ENCODE measurements around the gene BACH2. TPM values are rescaled to one million over a fixed set of nuclear protein-coding genes. Genes with fewer than 3 reads are reported as not detected.

The BACH2 gene
- polyA plus RNA-seq, 1 donor (not counting 4 experiments of a cell fraction or from before 2014, with no cell fraction given), result 0.50 TPM

GRCh38 chr6:90294989-90295853 lies 1.4 kb downstream of the BACH2 start:
- peaks cover 2% of the 10 kb centered on the region for H3K4me1 ChIP-seq (ENCODE audit: control insufficient read depth, extremely low read depth, insufficient read depth, low read length)
- H3K27me3 ChIP-seq (ENCODE audit: control insufficient read depth, extremely low read depth, insufficient read depth, low read length), result no peaks in the 10 kb centered on the region
- H3K4me3 ChIP-seq (ENCODE audit: control insufficient read depth in 2 of 3, extremely low read depth in 1 of 3, insufficient read depth in 2 of 3, low read depth in 1 of 3, low read length in 3 of 3), result peak overlapping the region; percentile 66 to 82 (median 75)
- no peaks in the 10 kb centered on the region for H3K9me3 ChIP-seq (ENCODE audit: control insufficient read depth, low read depth, low read length)
- peak overlapping the region; percentile 91 for H2AFZ ChIP-seq (ENCODE audit: control insufficient read depth, low read length)
- H3K27ac ChIP-seq (ENCODE audit: control insufficient read depth, insufficient read depth, low read length), result peak overlapping the region; percentile 6
- H4K20me1 ChIP-seq (ENCODE audit: control insufficient read depth, extremely low read depth, insufficient read depth, low read length), result no peaks in the 10 kb centered on the region
- dilution Hi-C loops (cut with MboI; ENCODE audit: extremely low pct_ligation_motif_present, low sequenced_read_pairs), result no loop called here
- DNase-seq (ENCODE audit: low read depth, low spot score), result no peak
- no peaks in the 10 kb centered on the region for H3K9me1 ChIP-seq (ENCODE audit: control insufficient read depth, extremely low read depth, insufficient read depth, low read length)
- no peaks in the 10 kb centered on the region for H3K79me2 ChIP-seq (ENCODE audit: control insufficient read depth, insufficient read depth, low read length)
- no peaks in the 10 kb centered on the region for H3K36me3 ChIP-seq (ENCODE audit: control insufficient read depth in 2 of 2, extremely low read depth in 1 of 2, insufficient read depth in 2 of 2, low read length in 2 of 2)
- no peak for FAIRE-seq
- H3K4me2 ChIP-seq (ENCODE audit: control insufficient read depth, extremely low read depth, insufficient read depth, low read depth, low read length), result peak overlapping the region; percentile 88
- peak overlapping the region; percentile 72 for H3K9ac ChIP-seq (ENCODE audit: control insufficient read depth, extremely low read depth, insufficient read depth, low read length)
- TF ChIP-seq CTCF (optimal IDR thresholded peaks at IDR 0.05 in 1 of 3, IDR thresholded peaks at IDR 0.05 in 1 of 3, conservative IDR thresholded peaks at IDR 0.05 in 1 of 3; ENCODE audit: extremely low read depth in 1 of 3, insufficient read depth in 2 of 3, low read length in 3 of 3) (peak; percentile 19 to 42 (median 28)), EZH2 (IDR thresholded peaks at IDR 0.05; ENCODE audit: low read length) (no peak)

GRCh38 chr6:90294614-90294988 lies 2.0 kb downstream of the BACH2 start:
- Histone ChIP-seq H3K4me3 (ENCODE audit: control insufficient read depth in 2 of 3, extremely low read depth in 1 of 3, insufficient read depth in 2 of 3, low read depth in 1 of 3, low read length in 3 of 3) (peak overlapping the region; percentile 66 to 82 (median 75)), H3K79me2 (ENCODE audit: control insufficient read depth, insufficient read depth, low read length) (no peaks in the 10 kb centered on the region), H3K27ac (ENCODE audit: control insufficient read depth, insufficient read depth, low read length) (no peak overlapping the region), H3K4me1 (ENCODE audit: control insufficient read depth, extremely low read depth, insufficient read depth, low read length) (peaks cover 2% of the 10 kb centered on the region), H3K9me1 (ENCODE audit: control insufficient read depth, extremely low read depth, insufficient read depth, low read length) (no peaks in the 10 kb centered on the region), H4K20me1 (ENCODE audit: control insufficient read depth, extremely low read depth, insufficient read depth, low read length) (no peaks in the 10 kb centered on the region), H3K9me3 (ENCODE audit: control insufficient read depth, low read depth, low read length) (no peaks in the 10 kb centered on the region), H3K9ac (ENCODE audit: control insufficient read depth, extremely low read depth, insufficient read depth, low read length) (peak overlapping the region; percentile 72), H2AFZ (ENCODE audit: control insufficient read depth, low read length) (no peak overlapping the region), H3K36me3 (ENCODE audit: control insufficient read depth in 2 of 2, extremely low read depth in 1 of 2, insufficient read depth in 2 of 2, low read length in 2 of 2) (no peaks in the 10 kb centered on the region), H3K27me3 (ENCODE audit: control insufficient read depth, extremely low read depth, insufficient read depth, low read length) (no peaks in the 10 kb centered on the region), H3K4me2 (ENCODE audit: control insufficient read depth, extremely low read depth, insufficient read depth, low read depth, low read length) (peak overlapping the region; percentile 88)
- peak; percentile 67 for FAIRE-seq
- DNase-seq (ENCODE audit: low read depth, low spot score), result no peak
- dilution Hi-C loops (cut with MboI; ENCODE audit: extremely low pct_ligation_motif_present, low sequenced_read_pairs), result no loop called here
- no peak for TF ChIP-seq CTCF (optimal IDR thresholded peaks at IDR 0.05 in 1 of 3, IDR thresholded peaks at IDR 0.05 in 1 of 3, conservative IDR thresholded peaks at IDR 0.05 in 1 of 3; ENCODE audit: extremely low read depth in 1 of 3, insufficient read depth in 2 of 3, low read length in 3 of 3)
- TF ChIP-seq EZH2 (IDR thresholded peaks at IDR 0.05; ENCODE audit: low read length), result no peak

Measured in keratinocyte (primary cell).